RPMI7951 (cell line): ENCODE data around the gene NUDT2. TPM values are rescaled to one million over a fixed set of nuclear protein-coding genes. Genes with fewer than 3 reads are reported as not detected.
"Not testable (repeated sequence)": the region's sequence is repeated elsewhere in the genome, so short reads cannot be mapped to it uniquely, and the experiment has no call there.

ENCODE experiments used
- DNase-seq: peaks from one replicate; pipeline ENCODE4 v3.0.0-alpha.2; 2012; ENCODE audit warnings: low read depth
- total RNA-seq: library from RNA; depleted of rRNA; stranded (reverse); fragments of >200 nt; shearing (Covaris generic); gene quantifications from 2 replicates; pipeline ENCODE4 v1.2.3, GENCODE V29; 2014; rRNA removed

NUDT2 gene
- 40.6 and 47.3 TPM in 2 replicates for total RNA-seq

DNA sequence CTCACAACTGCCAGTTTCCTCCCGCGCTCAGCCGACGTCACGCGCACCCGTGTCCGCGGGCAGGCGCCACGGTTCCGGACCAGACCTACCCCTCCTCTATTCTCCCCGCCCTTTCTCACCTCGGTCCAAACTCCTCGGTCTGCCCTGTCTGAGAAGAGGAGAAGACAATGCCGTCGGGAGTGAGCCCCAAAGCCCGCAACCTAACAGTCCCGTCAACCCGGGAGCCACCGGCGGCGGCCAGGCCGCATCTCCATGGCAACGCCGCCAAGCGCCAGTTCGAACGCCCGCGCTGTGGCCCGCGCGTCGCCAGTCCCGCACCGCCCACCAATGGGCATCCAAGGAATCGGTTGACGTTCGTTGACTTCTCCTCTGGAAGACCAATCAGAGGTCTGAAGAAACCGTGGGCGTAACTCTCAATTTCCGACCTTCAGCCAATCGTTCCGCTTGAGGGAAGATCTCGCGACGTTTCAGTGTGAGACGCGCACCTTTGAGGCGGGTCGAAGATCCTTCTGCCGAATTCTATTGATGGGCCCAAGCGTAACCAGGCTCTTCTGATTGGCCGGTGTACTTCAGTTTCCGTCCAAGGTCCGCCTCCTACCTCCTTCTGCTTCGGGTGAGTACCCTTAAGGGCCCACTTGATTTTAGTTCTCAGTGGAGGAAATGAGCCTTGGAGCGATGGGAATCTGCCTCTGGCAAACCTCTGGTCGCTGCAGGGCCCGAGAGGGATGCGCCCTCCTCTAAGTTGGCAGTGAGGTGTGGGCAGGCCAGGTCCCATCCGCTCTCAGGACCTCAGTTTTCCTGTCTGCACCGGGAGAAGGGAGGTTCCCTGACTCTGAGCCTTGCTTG lies at the start of gene NUDT2, which contains the start of gene KIF24:
NUDT2 (plus strand) TSS at position 583 of the 846 bp plus-strand sequence. CDS start 9,471 bp downstream, outside the sequence.
KIF24 (minus strand) TSS at position 282 of the 846 bp plus-strand sequence. CDS start 17,922 bp downstream, outside the sequence.
- DNase-seq, result peak; percentile 100

DNA sequence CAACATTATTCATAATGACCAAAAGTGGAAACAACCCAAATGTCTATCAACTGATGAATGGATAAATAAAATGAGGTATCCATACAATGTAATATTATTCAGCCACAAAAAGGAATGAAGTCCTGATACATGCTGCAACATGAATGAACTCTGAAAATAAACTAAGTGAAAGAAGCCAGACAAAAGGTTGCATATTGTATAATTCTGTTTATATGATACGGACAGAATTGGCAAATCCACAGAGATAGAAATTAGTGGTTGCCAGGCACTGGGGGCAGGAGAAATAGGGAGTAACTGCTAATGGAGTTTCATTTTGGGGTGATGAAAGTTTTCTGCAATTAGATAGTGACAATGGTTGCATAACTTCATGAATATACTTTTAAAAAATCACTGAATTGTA lies 47.3 kb upstream of the NUDT2 start:
- no peak for DNase-seq

DNA sequence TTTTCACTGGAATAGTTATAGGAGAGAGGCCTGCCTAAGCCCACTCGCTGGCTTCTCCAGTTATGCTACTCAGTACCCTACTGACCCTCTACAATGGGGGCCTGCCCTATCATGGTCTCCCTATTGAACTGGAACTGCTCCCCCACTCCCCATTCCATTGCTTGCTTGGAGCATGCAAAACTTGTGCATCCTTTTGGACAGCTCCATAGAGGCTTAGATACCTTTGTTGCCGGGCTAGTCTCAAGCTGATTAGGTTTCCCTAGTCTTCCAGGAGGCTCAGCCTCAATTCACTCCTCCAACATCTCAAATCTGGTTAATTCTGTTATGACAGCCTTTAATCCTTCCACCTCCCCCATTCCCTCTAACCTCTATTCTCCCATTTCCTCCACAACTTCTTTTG lies 40.2 kb upstream of the NUDT2 start:
- no peak for DNase-seq

DNA sequence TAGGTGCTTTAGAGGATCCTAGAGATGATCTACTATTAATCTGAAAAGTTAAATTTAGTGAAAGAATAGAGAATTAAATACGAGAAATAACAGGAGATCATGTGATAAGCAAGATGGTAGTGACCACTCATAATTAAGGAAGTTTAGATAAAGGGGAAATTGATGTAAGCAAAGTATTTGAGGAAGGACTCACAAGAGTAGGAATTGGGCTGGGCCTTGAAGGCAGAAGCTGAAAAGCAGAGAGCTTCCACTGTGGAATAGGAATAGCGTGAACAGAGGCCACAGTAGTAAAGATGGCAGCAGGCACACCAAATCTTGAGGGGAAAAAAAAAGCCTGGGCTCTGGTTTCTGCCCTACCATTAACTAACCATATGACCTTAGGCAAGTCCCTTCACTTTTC lies 38.3 kb upstream of the NUDT2 start:
- no peak for DNase-seq

DNA sequence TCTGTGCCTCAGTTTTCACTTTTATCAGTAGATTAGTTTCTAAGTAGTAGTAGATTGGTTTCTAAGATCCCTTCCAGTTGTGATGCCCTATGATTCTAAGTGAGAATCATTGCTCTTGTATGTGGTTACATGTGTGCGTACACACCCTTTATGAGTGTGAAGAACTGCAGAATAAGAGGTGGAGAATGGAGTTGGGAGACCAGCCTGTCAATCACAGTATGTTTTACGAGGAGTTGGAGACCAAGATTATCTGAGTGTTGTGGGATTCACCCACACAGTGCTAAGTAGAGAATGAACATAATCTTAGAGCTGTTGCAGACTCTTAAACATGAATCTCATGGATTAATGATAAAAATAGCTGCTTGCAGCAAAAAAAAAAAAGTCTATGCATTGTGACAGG lies 37.9 kb upstream of the NUDT2 start:
- DNase-seq, result no peak

DNA sequence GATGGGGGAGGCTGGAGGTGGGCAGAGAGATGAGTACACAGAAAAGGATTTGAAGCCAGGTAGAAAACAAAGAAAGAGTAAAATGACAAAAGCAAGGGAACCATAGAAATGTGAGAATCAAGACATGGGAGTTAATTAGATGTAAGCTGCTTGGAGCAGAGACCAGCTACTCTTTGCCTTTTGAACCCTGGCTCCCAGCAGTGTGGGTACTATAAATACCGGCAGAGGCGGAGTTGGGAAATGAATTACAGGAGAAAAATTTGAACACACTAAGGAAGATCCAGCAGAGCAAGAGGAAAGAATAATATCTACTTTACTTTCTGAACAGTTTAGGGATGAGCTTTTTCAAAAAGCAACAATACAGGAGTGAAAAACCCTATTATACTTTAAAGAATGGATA lies 36.8 kb upstream of the NUDT2 start:
- no peak for DNase-seq

DNA sequence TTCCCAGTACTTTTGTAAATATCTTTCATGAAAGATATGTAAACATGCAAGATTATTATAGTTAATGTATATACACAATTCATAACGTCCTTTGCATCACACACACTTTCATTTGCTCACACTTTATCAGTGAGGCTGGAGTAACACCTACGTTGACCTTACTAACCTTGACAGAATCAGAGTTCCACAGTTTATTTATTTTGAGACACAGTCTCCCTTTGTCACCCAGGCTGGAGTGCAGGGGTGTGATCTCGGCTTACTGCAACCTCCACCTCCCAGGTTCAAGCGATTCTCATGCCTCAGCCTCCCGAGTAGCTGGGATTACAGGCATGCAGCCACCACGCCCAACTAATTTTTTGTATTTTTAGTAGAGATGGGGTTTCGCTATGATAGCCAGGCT lies 28.3 kb upstream of the NUDT2 start:
- DNase-seq, result not testable (repeated sequence)

DNA sequence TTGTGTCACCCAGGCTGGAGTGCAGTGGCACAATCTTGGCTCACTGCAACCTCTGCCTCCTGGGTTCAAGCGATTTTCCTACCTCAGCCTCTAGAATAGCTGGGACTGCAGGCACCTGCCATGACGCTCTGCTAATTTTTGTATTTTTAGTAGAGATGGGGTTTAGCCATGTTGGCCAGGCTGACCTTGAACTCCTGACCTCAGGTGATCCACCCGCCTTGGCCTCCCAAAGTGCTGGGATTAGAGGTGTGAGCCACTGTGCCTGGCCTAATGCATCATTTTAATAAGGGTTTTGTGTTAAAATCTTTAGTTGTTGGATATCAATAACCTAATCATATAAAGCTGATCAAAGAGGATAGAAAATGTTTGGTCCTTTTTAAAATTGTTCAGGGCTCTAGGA lies 21.1 kb upstream of the NUDT2 start:
- DNase-seq, result not testable (repeated sequence)

DNA sequence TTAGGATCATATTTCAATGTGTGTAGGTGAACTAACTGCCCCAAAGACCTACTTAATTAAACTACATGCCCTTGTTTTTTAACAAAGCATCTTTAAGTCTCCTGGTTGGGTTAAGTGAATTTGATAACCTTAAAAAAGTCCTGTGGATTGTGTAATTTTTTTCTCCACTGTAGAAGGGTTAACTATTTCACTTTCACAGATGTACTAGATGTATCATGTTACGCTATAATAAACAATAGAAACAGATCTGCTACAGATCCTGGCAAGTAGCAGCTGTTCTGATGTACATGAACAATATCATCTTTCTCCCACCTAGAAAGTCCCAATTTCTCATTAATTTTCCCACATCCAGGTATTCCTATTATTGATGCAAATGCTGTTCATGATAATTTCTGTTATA lies 19.2 kb upstream of the NUDT2 start:
- DNase-seq, result no peak

DNA sequence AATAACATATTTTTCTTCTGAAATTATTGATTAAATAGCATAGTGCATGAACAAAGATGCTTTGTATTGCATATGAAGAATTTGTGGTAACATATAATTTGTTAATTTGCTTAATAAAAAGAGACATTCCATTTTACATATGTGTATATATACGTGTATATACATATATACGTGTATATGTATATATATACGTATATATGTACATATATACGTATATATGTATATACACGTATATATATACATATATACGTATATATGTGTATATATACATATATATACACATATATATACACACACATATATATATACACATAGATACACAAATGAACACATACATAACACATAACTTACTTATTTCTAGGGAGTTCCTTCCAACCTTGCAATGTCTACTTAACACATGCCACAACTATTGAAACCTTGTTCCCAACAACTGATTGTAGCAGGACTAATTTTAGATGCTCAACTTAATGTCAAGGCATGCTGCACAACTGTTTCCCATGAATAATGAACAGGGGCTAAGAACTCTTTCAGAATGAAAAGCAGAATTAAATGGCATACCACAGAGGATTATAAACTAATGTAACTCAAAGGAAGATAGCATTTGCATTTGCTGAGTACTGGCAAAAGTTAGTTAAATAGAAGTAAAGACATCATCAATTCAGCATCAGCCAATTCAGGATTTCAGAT lies 17.7 kb upstream of the NUDT2 start:
- DNase-seq, result no peak

DNA sequence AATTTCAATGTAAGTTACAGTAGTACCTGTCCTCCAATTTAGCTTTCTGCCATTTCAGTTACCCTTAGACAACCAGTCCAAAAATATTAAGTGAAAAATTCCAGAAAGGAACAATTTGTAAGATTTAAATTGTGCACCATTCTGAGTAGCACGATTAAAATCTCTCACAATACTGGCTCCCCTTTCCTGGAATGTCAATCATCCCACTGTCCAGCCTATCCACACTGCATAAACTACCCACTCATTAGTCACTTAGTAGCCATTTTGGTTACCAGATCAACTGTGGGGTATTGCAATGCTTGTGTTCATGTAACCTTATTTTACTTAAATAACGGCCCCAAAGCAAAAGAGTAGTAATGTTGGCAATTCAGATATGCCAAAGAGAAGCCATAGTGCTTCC lies 11.9 kb upstream of the NUDT2 start:
- DNase-seq, result no peak

DNA sequence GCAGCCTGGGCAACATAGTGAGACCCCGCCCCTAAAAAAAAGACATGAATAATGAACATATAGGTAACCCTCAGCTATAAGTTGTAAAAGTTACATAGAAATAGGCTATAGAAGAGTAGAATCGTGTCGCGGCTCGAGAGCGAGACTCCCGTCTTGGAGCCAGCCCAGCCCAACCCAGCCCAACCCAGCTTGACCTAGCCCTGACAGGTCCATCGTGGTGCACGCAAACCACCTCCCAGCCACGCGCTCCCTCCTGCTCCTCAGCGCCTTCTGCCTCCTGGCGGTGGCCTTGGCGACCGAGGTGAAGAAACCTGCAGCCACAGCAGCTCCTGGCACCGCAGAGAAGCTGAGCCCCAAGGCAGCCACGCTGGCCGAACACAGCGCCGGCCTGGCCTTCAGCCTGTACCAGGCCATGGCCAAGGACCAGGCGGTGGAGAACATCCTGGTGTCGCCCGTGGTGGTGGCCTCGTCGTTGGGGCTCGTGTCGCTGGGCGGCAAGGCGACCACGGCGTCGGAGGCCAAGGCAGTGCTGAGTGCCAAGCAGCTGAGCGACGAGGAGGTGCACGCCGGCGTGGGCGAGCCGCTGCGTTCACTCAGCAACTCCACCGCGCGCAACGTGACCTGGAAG lies 11.1 kb upstream of the NUDT2 start:
- no peak for DNase-seq

DNA sequence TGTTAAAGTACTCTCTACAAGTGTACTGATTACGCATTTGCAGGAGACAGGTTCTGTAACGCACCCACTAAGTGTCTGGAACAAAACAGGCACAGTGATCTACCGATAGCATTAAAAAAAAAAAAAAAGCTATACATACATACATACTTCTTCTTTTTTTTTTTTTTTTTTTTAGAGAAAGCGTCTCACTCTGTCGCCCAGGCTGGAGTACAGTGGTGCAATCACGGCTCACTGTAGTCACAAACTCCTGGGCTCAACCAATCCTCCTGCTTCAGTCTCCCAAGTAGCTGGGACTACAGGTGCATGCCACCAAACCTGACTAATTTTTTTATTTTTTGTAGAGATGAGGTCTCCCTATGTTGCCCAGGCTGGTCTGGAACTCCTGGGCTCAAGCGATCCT lies 7.9 kb upstream of the NUDT2 start:
- DNase-seq, result no peak

DNA sequence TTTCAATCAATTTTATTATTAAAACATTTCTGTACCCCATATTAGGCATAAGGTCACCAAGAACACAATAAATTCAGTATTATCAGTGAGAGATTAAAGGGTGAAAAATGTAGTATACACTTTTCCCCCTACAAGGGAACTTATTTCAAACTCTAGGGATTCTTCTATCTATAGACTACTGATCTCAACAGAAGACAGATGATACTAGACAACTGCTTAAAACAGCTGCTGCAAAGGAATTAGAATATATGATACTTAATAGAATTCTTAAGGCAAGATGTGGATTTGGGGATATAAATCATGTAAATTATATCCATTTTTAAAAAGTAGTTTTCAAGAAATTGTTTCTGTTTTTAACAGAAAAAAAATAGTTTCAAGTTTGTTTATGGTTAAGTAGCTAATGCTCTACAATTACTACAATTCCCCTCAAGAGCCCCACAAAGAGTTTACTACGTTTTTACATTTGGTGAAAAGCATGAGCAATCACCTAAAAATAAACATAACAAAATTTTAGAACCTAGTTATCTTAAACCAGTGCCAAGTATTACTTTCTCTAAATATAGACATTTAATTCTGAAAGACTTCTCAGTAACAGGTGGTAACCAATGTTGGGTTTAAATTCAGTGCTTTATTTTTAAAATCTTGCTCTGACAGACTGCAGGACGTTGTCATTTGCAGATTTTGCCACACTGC lies 6.3 kb upstream of the NUDT2 start:
- no peak for DNase-seq

DNA sequence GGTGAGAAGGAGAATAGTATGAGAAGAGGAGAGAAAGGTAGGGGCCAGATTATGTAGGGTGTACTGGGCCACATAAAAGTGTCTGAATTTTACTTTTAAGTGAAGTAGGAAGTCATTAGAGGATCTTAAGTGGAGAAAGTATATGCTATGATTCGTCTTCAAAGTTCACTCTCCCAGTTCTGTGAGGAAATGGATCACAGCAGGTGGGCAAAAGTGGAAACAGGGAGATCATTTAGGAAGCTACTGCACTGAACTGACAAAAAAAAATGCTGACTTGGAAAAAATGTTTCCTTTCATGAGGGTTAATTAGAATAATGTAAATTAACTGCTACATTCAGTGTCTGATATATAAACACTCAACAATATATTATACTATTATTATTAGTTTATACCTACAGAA lies 2.7 kb upstream of the NUDT2 start:
- no peak for DNase-seq

DNA sequence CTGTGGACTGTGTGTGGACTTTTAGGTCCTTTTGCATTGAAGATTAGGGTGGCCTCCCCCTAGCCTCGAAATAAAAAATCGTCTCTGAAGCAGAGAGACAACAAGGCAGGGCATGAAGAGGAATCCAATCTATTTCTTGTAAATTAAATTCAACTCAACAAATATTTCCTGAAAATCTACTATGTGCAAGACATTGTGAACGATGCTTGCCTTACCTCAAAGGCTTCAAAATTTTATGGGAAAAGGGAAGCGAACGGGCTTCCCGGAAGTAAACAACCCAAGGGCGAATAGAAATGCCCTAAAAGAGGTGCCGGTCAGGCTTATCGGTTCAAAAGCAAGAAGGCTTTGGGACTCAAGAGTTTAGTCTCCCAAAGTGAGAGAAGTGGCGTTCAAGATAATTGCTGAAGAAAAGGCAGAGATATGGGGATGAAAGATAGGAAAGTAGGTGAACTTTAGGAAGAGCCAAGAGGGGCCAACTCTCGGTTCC lies 826 bp upstream of the NUDT2 start:
- DNase-seq, result peak; percentile 47

DNA sequence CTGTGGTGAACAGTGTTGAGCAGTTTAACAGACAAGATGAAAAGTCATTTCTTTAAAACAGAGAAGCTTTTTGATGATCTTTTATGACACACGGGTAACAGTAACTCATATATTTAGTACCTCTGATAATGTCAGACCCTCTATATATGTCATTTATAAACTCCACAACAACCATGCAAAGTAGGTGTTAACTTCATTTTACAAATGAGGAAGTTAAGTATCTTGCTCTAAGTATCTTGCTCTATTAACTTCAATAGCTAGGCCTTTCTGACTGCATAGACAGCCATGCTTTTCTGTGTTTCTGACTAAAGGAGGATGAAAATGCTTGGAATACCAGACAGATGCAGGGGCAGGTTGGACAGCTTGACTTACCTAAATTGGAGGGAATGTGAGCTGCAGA lies 1.8 kb downstream of the NUDT2 start:
- DNase-seq, result no peak

DNA sequence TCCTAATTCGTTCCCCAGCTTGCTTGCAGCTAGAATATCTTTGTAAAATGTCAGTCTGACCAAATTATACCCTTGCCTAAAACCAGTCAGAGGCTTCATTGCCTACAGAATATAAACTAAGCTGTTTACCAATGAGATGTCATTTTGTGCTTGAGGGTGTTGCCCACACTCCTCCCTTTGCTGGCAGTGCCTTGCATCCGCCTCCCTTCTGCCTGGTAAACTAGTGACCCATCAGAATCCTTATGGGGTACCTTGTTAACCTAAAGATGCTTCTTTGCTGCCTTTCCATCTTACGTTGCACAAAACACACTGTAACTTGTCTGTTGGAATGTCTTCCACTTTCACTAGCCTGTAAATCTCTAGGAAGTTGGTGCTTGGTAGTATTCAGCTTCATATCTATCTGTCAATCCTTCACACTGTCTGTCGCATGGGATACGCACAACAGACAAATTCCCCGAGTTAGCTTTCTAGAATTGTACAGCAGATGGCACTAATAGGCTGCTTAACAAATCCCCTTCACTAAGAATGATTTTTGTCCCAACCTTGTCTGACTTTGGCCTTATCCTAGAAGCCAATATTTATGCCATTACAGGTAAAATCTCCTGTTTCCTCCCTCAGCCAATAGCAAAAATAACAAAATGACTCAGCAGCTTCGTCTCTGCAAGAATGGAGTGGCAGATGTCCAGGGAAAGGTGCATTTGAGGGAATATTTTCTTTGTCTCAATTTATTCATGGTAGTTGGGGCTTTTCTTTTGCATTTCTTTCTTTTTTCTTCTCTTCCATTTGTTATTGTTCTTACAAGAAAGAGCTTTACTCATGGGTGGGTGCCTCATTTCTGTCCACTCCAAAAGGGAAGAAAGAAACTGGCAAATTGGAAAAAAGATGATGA lies 3.0 kb downstream of the NUDT2 start:
- peak; percentile 31 for DNase-seq

DNA sequence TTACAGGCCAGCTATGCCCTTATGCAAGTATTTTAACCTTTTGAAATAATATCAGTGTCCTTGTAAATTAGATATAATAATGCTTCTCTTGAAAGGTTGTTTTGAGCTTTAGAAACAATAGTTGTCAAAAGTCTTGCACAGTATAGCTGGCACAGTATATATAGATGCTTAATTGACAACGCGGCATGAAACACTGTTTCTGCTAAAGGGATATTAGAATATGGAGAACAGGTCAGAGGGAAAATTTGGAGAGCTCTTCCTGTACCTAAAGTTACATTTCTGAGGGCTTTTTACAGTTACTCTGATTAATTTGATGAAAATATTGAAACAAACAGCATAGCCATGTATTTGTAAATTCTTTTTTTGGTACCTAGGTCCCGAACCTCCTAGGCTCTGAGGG lies 4.5 kb downstream of the NUDT2 start:
- no peak for DNase-seq

DNA sequence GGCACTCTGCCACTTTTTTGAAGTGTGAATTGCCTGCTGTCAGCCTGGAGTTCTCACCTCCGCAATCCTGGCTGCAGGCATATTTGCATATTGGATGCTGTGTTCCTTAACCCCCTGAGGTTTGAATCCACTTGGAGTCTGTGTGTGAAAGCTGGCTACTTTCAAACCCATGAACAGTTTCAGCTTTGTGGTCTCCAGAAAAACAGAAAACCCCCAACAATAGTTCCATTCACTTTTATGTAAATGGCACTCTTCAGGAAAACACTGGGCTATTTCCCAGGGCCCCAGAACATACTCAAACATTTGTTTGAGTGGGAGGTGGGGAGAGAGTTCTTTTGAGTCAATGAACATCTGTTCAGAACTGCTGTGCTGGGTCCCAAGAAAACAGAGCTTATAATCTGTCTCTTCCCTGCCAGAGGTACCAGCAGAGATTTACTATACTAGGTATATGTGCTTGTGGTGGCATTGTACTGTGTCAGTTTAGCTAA lies 5.0 kb downstream of the NUDT2 start:
- peak; percentile 37 for DNase-seq

DNA sequence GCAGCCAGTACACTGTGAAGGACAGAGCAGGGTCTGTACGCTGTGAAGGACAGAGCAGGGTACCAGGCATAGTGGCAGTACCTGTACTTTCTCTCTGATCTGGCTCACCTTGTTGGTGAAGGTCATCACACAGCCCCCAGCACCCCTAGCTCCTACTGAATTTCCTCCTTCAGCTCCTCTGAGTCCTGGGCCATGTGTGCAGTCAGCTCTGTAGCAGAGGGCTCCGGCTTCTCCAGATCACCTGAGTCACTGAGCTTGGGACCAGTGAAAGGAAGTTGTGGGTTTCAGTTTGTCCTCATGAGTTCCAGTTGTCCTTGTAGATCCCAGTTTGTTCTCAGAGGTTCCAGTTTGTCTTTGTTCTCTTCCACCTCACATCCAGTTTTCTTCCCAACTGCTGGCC lies 5.5 kb downstream of the NUDT2 start:
- no peak for DNase-seq
